ENCODE results near the gene MPND.

The MPND gene, protein sequence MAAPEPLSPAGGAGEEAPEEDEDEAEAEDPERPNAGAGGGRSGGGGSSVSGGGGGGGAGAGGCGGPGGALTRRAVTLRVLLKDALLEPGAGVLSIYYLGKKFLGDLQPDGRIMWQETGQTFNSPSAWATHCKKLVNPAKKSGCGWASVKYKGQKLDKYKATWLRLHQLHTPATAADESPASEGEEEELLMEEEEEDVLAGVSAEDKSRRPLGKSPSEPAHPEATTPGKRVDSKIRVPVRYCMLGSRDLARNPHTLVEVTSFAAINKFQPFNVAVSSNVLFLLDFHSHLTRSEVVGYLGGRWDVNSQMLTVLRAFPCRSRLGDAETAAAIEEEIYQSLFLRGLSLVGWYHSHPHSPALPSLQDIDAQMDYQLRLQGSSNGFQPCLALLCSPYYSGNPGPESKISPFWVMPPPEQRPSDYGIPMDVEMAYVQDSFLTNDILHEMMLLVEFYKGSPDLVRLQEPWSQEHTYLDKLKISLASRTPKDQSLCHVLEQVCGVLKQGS

GRCh38 chr19:4343370-4344307 is at the start of gene MPND:
MPND (plus strand) TSS chr19:4343562; CDS start chr19:4343594, 32 bp downstream.
- TF ChIP-seq ZFX (IDR thresholded peaks at IDR 0.05; ENCODE audit: borderline replicate concordance), result no peak
- TF ChIP-seq, protein P1, sequence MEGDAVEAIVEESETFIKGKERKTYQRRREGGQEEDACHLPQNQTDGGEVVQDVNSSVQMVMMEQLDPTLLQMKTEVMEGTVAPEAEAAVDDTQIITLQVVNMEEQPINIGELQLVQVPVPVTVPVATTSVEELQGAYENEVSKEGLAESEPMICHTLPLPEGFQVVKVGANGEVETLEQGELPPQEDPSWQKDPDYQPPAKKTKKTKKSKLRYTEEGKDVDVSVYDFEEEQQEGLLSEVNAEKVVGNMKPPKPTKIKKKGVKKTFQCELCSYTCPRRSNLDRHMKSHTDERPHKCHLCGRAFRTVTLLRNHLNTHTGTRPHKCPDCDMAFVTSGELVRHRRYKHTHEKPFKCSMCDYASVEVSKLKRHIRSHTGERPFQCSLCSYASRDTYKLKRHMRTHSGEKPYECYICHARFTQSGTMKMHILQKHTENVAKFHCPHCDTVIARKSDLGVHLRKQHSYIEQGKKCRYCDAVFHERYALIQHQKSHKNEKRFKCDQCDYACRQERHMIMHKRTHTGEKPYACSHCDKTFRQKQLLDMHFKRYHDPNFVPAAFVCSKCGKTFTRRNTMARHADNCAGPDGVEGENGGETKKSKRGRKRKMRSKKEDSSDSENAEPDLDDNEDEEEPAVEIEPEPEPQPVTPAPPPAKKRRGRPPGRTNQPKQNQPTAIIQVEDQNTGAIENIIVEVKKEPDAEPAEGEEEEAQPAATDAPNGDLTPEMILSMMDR (IDR thresholded peaks at IDR 0.05), result no peak

GRCh38 chr19:4294389-4294788 is 49.0 kb upstream of the MPND start:
- no peak overlapping the region for H3K27ac ChIP-seq
- TF ChIP-seq, protein P1 (IDR thresholded peaks at IDR 0.05), result no peak
- no peak for TF ChIP-seq ZFX (IDR thresholded peaks at IDR 0.05; ENCODE audit: borderline replicate concordance)

More at GRCh38 chr19:4343370-4344307, at the start of gene MPND:
- peak within 1 kb of the TSS; percentile 95 for H3K27ac ChIP-seq

- H3K27ac ChIP-seq, result no peak overlapping the region
- no peak for TF ChIP-seq ZFX (IDR thresholded peaks at IDR 0.05; ENCODE audit: borderline replicate concordance)
- TF ChIP-seq, protein P1 (IDR thresholded peaks at IDR 0.05), result no peak
Observed at GRCh38 chr19:4295972-4296771, 47.2 kb upstream of the MPND start.

- no peak overlapping the region for H3K27ac ChIP-seq
- TF ChIP-seq, protein P1 (IDR thresholded peaks at IDR 0.05), result no peak
- TF ChIP-seq ZFX (IDR thresholded peaks at IDR 0.05; ENCODE audit: borderline replicate concordance), result no peak
Observed at GRCh38 chr19:4297901-4298809, 45.2 kb upstream of the MPND start.

GRCh38 chr19:4298810-4299550 is 44.4 kb upstream of the MPND start:
- TF ChIP-seq, protein P1 (IDR thresholded peaks at IDR 0.05), result no peak
- TF ChIP-seq ZFX (IDR thresholded peaks at IDR 0.05; ENCODE audit: borderline replicate concordance), result no peak

More at GRCh38 chr19:4298810-4299550, 44.4 kb upstream of the MPND start:
- H3K27ac ChIP-seq, result no peak overlapping the region

Measured in 22Rv1 (cell line).